K562 (cell line): ENCODE data around the gene ISYNA1. TPM values are rescaled to one million over a fixed set of nuclear protein-coding genes. Genes with fewer than 3 reads are reported as not detected.

Source experiments
- BRD4 ChIP-seq: fragments of 200-600 bp; sonication (generic); IDR thresholded peaks from 2 replicates; pipeline ENCODE4 v1.6.1; 2017; ENCODE audit warnings: inconsistent platforms
- CTBP1 ChIP-seq: fragments of 450-650 bp; IDR thresholded peaks from 2 replicates; pipeline ENCODE4 v1.6.1; 2016; ENCODE audit warnings: borderline replicate concordance
- ELF2 ChIP-seq: fragments of 250-450 bp; sonication (Bioruptor Pico); IDR thresholded peaks from 2 replicates; pipeline ENCODE4 v1.5.0; 2021; ENCODE audit warnings: mild to moderate bottlenecking
- ELF4 ChIP-seq: fragments of 450-650 bp; formaldehyde crosslinking; IDR thresholded peaks from 2 replicates; pipeline ENCODE4 v1.4.0; 2022; ENCODE audit warnings: missing genetic modification characterization
- GATA2 ChIP-seq: sonication (generic); formaldehyde crosslinking; IDR thresholded peaks from 2 replicates; pipeline ENCODE4 v1.4.0; 2020; ENCODE audit warnings: mild to moderate bottlenecking, missing genetic modification reagents
- ILK ChIP-seq: fragments of 450-650 bp; IDR thresholded peaks from 2 replicates; pipeline ENCODE4 v1.6.1; 2016; ENCODE audit warnings: missing genetic modification characterization, low read depth, mild to moderate bottlenecking, missing compliant biosample characterization, moderate library complexity, borderline replicate concordance
- PHF21A ChIP-seq: fragments of 450-650 bp; IDR thresholded peaks from 2 replicates; pipeline ENCODE4 v1.6.1; 2017; ENCODE audit warnings: low read depth, borderline replicate concordance
- RAD21 ChIP-seq, 2 experiments: fragments of 250-450 bp in 1 of 2; fragments of 450-650 bp in 1 of 2; sonication (Bioruptor Pico) in 1 of 2; formaldehyde crosslinking in 1 of 2; IDR thresholded peaks in 1 of 2; conservative IDR thresholded peaks in 1 of 2; 2 replicates each; pipeline versions ENCODE4 v1.4.0 to v1.8.0; 2020 to 2022; ENCODE audit warnings: mild to moderate bottlenecking in 2 of 2, moderate library complexity in 1 of 2
- RNF2 ChIP-seq: sonication (generic); IDR thresholded peaks from 2 replicates; pipeline ENCODE4 v1.6.1; 2016
- SIRT6 ChIP-seq: IDR thresholded peaks from one replicate; pipeline ENCODE4 v1.6.1; 2012; ENCODE audit warnings: low read depth, mild to moderate bottlenecking, control low read depth, inconsistent platforms, low read length, moderate library complexity
- SMC3 ChIP-seq: conservative IDR thresholded peaks from 2 replicates; pipeline ENCODE4 v1.6.1; 2011; ENCODE audit warnings: low read depth, low read length, improper control_type of control experiment; ENCODE audit not compliant: insufficient read depth
- STAT5B ChIP-seq: fragments of 250-450 bp; sonication (Bioruptor Pico); IDR thresholded peaks from 2 replicates; pipeline ENCODE4 v1.8.0; 2021; ENCODE audit warnings: mild to moderate bottlenecking, inconsistent platforms
- TOE1 ChIP-seq, 2 experiments: fragments of 450-650 bp in 1 of 2; sonication (generic) in 1 of 2; formaldehyde crosslinking in 1 of 2; IDR thresholded peaks; 2 replicates each; pipeline versions ENCODE4 v1.7.1 to v1.8.0; 2016 to 2022; ENCODE audit warnings: borderline replicate concordance in 2 of 2, mild to moderate bottlenecking in 2 of 2, antibody characterized with exemption in 1 of 2, inconsistent platforms in 1 of 2, low read depth in 1 of 2, missing genetic modification reagents in 1 of 2, moderate library complexity in 1 of 2
- ZNF175 ChIP-seq: fragments of 200-800 bp; sonication (Bioruptor generic); IDR thresholded peaks from 2 replicates; pipeline ENCODE4 v1.6.1; 2016; ENCODE audit warnings: low read depth, mild to moderate bottlenecking, missing genetic modification characterization, missing compliant biosample characterization
- ZNF583 ChIP-seq: fragments of 250-450 bp; sonication (Bioruptor Pico); IDR thresholded peaks from 2 replicates; pipeline ENCODE4 v1.4.0; 2020
- ZNF589 ChIP-seq: fragments of 200-800 bp; sonication (Bioruptor generic); IDR thresholded peaks from 2 replicates; pipeline ENCODE4 v1.6.1; 2016; ENCODE audit warnings: low read depth, missing genetic modification characterization, missing compliant biosample characterization
- ZNF764 ChIP-seq: fragments of 250-450 bp; sonication (Bioruptor Pico); IDR thresholded peaks from 2 replicates; pipeline ENCODE4 v1.4.0; 2020; ENCODE audit warnings: low read depth, mild to moderate bottlenecking, moderate library complexity
- polyA plus RNA-seq, 8 experiments: library from polyadenylated mRNA; depleted of rRNA in 4 of 8; stranded (reverse) in 5 of 8; unstranded in 3 of 8; fragments of >200 nt; fragmentation: Nextera tagmentation in 2 of 8; fragmentation: Illumina TruSeq in 1 of 8; extraction: Ambion mirVana in 2 of 8; extraction: Trizol in 1 of 8; gene quantifications; 2 replicates each; pipeline versions ENCODE4 v1.2.1 to v1.2.3, GENCODE V29; 2011 to 2014; ENCODE audit warnings: inconsistent platforms in 1 of 8, missing spikeins in 1 of 8
- total RNA-seq, 7 experiments: library from RNA; depleted of rRNA in 6 of 7; stranded (reverse); fragments of >200 nt in 6 of 7; fragmentation: Illumina TruSeq in 2 of 7; extraction: Trizol in 2 of 7; gene quantifications; 2 replicates each; pipeline versions ENCODE4 v1.2.1 to v1.2.3, GENCODE V29; 2011 to 2021; ENCODE audit warnings: low replicate concordance in 1 of 7
- TF ChIP-seq, protein P1 (sequence below), 2 experiments: IDR thresholded peaks in 1 of 2; conservative IDR thresholded peaks in 1 of 2; 2 replicates each; pipeline ENCODE4 v1.6.1; 2016; ENCODE audit warnings: low read depth in 2 of 2, mild to moderate bottlenecking in 1 of 2, missing compliant biosample characterization in 1 of 2, missing genetic modification characterization in 1 of 2, moderate library complexity in 1 of 2
- TF ChIP-seq, protein P2 (sequence below): fragments of 250-450 bp; sonication (Bioruptor Pico); IDR thresholded peaks from 2 replicates; pipeline ENCODE4 v1.5.1; 2021; ENCODE audit warnings: mild to moderate bottlenecking
- TF ChIP-seq, protein P3 (sequence below): fragments of 200-800 bp; sonication (Bioruptor generic); IDR thresholded peaks from 2 replicates; pipeline ENCODE4 v1.6.1; 2017; ENCODE audit warnings: missing genetic modification characterization, missing compliant biosample characterization
- TF ChIP-seq, protein P4 (sequence below): fragments of 450-650 bp; IDR thresholded peaks from one replicate; pipeline ENCODE4 v1.6.1; 2018; ENCODE audit warnings: mild to moderate bottlenecking, moderate library complexity; ENCODE audit not compliant: partially characterized antibody

The ISYNA1 gene
- total and polyA plus RNA-seq, 9 of the 15 experiments (the other 6 are each of a cell fraction or from before 2014, with no cell fraction given): 21.8 to 460 (median 93.2) TPM

DNA sequence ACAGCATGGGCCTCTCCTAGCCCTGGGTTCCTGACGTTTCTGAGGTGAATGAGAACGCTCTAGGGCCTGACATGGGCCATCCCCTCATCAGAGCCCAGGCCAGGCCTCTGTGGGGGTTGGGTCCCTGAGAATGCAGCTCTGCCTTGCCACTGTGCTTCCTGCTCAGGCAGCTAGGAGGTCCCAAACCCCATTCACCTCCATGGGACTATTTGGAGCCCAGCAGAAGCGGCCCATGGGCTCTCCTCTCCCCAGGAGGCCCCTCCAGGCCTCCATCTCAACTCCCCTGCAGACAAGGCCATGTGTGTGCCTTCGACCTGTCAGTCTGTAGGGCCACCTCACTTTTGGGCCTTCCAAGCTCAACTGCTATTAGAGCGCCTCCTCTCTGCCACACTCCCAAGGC, 47.1 kb upstream of the ISYNA1 start (continued):
- TF ChIP-seq, protein P1, sequence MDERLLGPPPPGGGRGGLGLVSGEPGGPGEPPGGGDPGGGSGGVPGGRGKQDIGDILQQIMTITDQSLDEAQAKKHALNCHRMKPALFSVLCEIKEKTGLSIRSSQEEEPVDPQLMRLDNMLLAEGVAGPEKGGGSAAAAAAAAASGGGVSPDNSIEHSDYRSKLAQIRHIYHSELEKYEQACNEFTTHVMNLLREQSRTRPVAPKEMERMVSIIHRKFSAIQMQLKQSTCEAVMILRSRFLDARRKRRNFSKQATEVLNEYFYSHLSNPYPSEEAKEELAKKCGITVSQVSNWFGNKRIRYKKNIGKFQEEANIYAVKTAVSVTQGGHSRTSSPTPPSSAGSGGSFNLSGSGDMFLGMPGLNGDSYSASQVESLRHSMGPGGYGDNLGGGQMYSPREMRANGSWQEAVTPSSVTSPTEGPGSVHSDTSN (CRISPR knock-in tag; IDR thresholded peaks at IDR 0.05; ENCODE audit: low read depth): no peak
- TF ChIP-seq, protein P1 (tag; conservative IDR thresholded peaks at IDR 0.05; ENCODE audit: low read depth): no peak
- no peak for TF ChIP-seq ZNF589 (CRISPR knock-in tag)
- TF ChIP-seq, protein P2, sequence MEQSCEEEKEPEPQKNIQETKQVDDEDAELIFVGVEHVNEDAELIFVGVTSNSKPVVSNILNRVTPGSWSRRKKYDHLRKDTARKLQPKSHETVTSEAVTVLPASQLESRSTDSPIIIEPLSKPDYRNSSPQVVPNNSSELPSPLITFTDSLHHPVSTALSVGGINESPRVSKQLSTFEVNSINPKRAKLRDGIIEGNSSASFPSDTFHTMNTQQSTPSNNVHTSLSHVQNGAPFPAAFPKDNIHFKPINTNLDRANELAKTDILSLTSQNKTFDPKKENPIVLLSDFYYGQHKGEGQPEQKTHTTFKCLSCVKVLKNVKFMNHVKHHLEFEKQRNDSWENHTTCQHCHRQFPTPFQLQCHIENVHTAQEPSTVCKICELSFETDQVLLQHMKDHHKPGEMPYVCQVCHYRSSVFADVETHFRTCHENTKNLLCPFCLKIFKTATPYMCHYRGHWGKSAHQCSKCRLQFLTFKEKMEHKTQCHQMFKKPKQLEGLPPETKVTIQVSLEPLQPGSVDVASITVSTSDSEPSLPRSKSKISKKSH: no peak
- no peak for TF ChIP-seq ZNF175 (CRISPR knock-in tag)
- TF ChIP-seq ZNF764 (CRISPR knock-in tag): 0 out of 2 replicates have a peak, but pooled peaks have one; percentile 62
- TF ChIP-seq TOE1 (IDR thresholded peaks at IDR 0.05; ENCODE audit: borderline replicate concordance): no peak
- no peak for TF ChIP-seq TOE1 (CRISPR knock-in tag; IDR thresholded peaks at IDR 0.05; ENCODE audit: borderline replicate concordance, low read depth)
- no peak for TF ChIP-seq SIRT6
- TF ChIP-seq, protein P3, sequence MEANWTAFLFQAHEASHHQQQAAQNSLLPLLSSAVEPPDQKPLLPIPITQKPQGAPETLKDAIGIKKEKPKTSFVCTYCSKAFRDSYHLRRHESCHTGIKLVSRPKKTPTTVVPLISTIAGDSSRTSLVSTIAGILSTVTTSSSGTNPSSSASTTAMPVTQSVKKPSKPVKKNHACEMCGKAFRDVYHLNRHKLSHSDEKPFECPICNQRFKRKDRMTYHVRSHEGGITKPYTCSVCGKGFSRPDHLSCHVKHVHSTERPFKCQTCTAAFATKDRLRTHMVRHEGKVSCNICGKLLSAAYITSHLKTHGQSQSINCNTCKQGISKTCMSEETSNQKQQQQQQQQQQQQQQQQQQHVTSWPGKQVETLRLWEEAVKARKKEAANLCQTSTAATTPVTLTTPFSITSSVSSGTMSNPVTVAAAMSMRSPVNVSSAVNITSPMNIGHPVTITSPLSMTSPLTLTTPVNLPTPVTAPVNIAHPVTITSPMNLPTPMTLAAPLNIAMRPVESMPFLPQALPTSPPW (CRISPR knock-in tag): 0 out of 2 replicates have a peak, but pooled peaks have one; percentile 17
- no peak for TF ChIP-seq SMC3
- TF ChIP-seq, protein P4, sequence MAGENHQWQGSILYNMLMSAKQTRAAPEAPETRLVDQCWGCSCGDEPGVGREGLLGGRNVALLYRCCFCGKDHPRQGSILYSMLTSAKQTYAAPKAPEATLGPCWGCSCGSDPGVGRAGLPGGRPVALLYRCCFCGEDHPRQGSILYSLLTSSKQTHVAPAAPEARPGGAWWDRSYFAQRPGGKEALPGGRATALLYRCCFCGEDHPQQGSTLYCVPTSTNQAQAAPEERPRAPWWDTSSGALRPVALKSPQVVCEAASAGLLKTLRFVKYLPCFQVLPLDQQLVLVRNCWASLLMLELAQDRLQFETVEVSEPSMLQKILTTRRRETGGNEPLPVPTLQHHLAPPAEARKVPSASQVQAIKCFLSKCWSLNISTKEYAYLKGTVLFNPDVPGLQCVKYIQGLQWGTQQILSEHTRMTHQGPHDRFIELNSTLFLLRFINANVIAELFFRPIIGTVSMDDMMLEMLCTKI: no peak
- no peak for TF ChIP-seq STAT5B
- TF ChIP-seq ILK (tag): no peak
- TF ChIP-seq BRD4: no peak
- no peak for TF ChIP-seq GATA2 (CRISPR knock-in tag)
- peak; percentile 17; the same call in 1 of the 2 replicates for TF ChIP-seq CTBP1
- no peak for TF ChIP-seq PHF21A
- no peak for TF ChIP-seq ELF4 (CRISPR knock-in tag)
- TF ChIP-seq ZNF583 (CRISPR knock-in tag): no peak
- TF ChIP-seq RNF2: no peak
- peak; percentile 13 to 37; a peak in 3 of 4 replicates for TF ChIP-seq RAD21 (CRISPR knock-in tag; conservative IDR thresholded peaks at IDR 0.05 in 1 of 2, IDR thresholded peaks at IDR 0.05 in 1 of 2)
- TF ChIP-seq ELF2 (CRISPR knock-in tag): no peak
